ENCODE results near the gene TMEM87A.

TMEM87A gene

DNA sequence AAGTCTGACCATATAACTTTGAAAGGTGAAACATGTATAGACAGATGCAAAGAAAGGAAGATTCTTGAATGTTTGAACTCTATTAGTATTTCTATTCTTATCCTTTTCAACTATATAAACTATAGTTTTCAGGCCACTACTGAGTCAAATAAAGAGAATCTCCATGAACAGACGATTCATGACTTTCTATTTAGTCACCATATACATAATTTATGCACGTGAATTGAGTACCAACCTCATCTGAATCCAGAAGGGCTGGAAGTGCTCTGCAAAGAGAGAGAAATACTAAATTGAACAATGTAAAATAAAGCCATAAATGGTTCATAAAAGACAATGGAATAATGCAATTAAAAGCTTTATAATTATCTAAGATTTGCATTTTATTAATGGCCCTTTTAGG is 55.7 kb downstream of the TMEM87A start:
- Histone ChIP-seq H3K4me3 (ENCODE audit: low read length) (no peak overlapping the region), H3K36me3 (replicated peaks; ENCODE audit: insufficient read depth, low read length) (no peaks in the 10 kb centered on the region; the same call in 1 of the 2 replicates), H3K9ac (ENCODE audit: low read length) (no peak overlapping the region), H3F3A (ENCODE audit: insufficient read depth, low read length) (no peaks in the 10 kb centered on the region), H2AFZ (ENCODE audit: low read length) (no peak overlapping the region), H3K9me3 (replicated peaks; ENCODE audit: insufficient read depth, low read length) (no peaks in the 10 kb centered on the region), H3K4me2 (ENCODE audit: low read depth, low read length) (no peak overlapping the region), H3K27ac (ENCODE audit: low read length) (no peak overlapping the region), H3K4me1 (ENCODE audit: low read length) (no peaks in the 10 kb centered on the region), H3K27me3 (replicated peaks; ENCODE audit: insufficient read depth, low read length) (no peaks in the 10 kb centered on the region), H3K9me2 (replicated peaks; ENCODE audit: insufficient read depth, low read length) (no peaks in the 10 kb centered on the region), H4K20me1 (ENCODE audit: insufficient read depth, low read length) (no peaks in the 10 kb centered on the region), H3K79me2 (ENCODE audit: low read length) (no peaks in the 10 kb centered on the region)
- DNase-seq = no peak
- TF ChIP-seq, protein P1, sequence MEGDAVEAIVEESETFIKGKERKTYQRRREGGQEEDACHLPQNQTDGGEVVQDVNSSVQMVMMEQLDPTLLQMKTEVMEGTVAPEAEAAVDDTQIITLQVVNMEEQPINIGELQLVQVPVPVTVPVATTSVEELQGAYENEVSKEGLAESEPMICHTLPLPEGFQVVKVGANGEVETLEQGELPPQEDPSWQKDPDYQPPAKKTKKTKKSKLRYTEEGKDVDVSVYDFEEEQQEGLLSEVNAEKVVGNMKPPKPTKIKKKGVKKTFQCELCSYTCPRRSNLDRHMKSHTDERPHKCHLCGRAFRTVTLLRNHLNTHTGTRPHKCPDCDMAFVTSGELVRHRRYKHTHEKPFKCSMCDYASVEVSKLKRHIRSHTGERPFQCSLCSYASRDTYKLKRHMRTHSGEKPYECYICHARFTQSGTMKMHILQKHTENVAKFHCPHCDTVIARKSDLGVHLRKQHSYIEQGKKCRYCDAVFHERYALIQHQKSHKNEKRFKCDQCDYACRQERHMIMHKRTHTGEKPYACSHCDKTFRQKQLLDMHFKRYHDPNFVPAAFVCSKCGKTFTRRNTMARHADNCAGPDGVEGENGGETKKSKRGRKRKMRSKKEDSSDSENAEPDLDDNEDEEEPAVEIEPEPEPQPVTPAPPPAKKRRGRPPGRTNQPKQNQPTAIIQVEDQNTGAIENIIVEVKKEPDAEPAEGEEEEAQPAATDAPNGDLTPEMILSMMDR (IDR thresholded peaks at IDR 0.05; ENCODE audit: low read length) = no peak
- no peak for TF ChIP-seq EZH2phosphoT487 (IDR thresholded peaks at IDR 0.05; ENCODE audit: low read length)
- no peak for TF ChIP-seq EZH2 (optimal IDR thresholded peaks at IDR 0.05; ENCODE audit: low read depth, low read length)

DNA sequence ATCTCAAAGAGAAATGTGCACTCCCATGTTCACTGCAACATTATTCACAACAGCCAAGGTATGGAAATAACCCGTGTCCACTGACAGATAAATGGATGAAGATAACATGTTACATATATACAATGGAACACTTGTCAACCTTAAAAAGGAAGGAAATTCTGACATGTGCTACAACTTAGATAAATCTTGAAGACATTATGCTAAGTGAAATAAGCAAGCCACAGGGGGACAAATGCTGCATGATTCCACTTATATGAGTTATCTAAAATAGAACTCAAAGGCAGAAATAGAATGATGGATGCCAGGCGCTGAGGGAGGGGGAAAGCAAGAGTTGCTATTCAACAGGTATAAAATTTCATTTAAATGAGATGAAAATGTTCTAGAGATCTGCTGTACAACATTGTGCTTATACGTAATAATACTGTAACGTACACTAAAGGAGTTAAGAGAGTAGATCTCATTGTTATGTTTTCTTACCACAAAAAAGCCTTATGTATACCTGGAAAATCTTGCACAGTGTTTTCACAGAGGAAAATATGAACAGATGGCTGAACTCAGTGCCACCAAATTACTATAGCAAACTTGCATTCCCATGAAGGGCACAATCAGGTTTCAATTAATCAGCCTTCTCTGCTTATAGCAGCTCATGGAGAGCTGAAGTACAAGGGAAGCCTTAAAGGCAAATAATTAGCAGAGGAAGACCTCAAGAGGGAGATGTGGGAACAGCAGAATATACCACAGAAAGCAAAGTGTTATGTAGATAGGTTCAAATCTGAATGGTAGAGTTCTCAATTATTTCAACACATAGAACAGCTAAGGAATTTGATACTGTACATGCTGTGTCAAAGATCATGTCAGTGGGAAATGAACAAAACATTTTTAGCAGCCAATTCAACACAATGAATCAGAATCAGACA is 57.1 kb downstream of the TMEM87A start:
- H3K79me2 ChIP-seq (ENCODE audit: low read length) = no peaks in the 10 kb centered on the region
- H3K9me2 ChIP-seq (replicated peaks; ENCODE audit: insufficient read depth, low read length) = no peaks in the 10 kb centered on the region
- DNase-seq = no peak
- no peaks in the 10 kb centered on the region; the same call in 1 of the 2 replicates for H3K36me3 ChIP-seq (replicated peaks; ENCODE audit: insufficient read depth, low read length)
- H3K4me2 ChIP-seq (ENCODE audit: low read depth, low read length) = no peak overlapping the region
- no peak overlapping the region for H3K4me3 ChIP-seq (ENCODE audit: low read length)
- no peak overlapping the region for H2AFZ ChIP-seq (ENCODE audit: low read length)
- TF ChIP-seq EZH2 (optimal IDR thresholded peaks at IDR 0.05; ENCODE audit: low read depth, low read length) (no peak), EZH2phosphoT487 (IDR thresholded peaks at IDR 0.05; ENCODE audit: low read length) (no peak)
- TF ChIP-seq, protein P1 (IDR thresholded peaks at IDR 0.05; ENCODE audit: low read length) = no peak
- no peaks in the 10 kb centered on the region for H3K9me3 ChIP-seq (replicated peaks; ENCODE audit: insufficient read depth, low read length)
- no peak overlapping the region for H3K9ac ChIP-seq (ENCODE audit: low read length)
- no peaks in the 10 kb centered on the region for H3K4me1 ChIP-seq (ENCODE audit: low read length)
- no peaks in the 10 kb centered on the region; the same call in 1 of the 2 replicates for H3F3A ChIP-seq (ENCODE audit: insufficient read depth, low read length)
- no peaks in the 10 kb centered on the region for H4K20me1 ChIP-seq (ENCODE audit: insufficient read depth, low read length)
- no peak overlapping the region for H3K27ac ChIP-seq (ENCODE audit: low read length)
- no peaks in the 10 kb centered on the region for H3K27me3 ChIP-seq (replicated peaks; ENCODE audit: insufficient read depth, low read length)

DNA sequence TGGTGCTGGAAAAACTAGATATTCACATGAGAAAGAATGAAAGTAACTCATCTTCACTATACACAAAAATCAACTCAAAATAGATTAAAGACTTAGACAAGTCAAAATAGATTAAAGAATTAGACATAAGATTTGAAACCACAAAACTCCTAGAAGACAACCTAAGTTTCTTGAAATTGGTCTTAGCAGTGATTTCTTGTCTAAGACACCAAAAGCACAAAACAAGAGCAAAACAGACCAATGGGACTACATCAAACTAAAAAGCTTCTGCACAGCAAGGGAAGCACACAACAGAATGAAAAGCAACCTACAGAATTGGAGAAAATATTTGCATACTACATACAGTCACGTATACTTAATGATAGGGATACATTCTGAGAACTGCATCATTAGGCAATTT is 58.6 kb downstream of the TMEM87A start:
- TF ChIP-seq EZH2phosphoT487 (IDR thresholded peaks at IDR 0.05; ENCODE audit: low read length) (no peak), EZH2 (optimal IDR thresholded peaks at IDR 0.05; ENCODE audit: low read depth, low read length) (no peak)
- TF ChIP-seq, protein P1 (IDR thresholded peaks at IDR 0.05; ENCODE audit: low read length) = no peak
- Histone ChIP-seq H3K4me3 (ENCODE audit: low read length) (no peak overlapping the region), H3F3A (ENCODE audit: insufficient read depth, low read length) (peaks cover 2% of the 10 kb centered on the region; the same call in 1 of the 2 replicates), H3K79me2 (ENCODE audit: low read length) (no peaks in the 10 kb centered on the region), H3K4me1 (ENCODE audit: low read length) (no peaks in the 10 kb centered on the region), H4K20me1 (ENCODE audit: insufficient read depth, low read length) (no peaks in the 10 kb centered on the region), H3K9me3 (replicated peaks; ENCODE audit: insufficient read depth, low read length) (no peaks in the 10 kb centered on the region), H3K27me3 (replicated peaks; ENCODE audit: insufficient read depth, low read length) (no peaks in the 10 kb centered on the region), H3K36me3 (replicated peaks; ENCODE audit: insufficient read depth, low read length) (peaks cover 6% of the 10 kb centered on the region; the same call in 1 of the 2 replicates), H3K4me2 (ENCODE audit: low read depth, low read length) (no peak overlapping the region), H3K27ac (ENCODE audit: low read length) (no peak overlapping the region), H2AFZ (ENCODE audit: low read length) (no peak overlapping the region), H3K9me2 (replicated peaks; ENCODE audit: insufficient read depth, low read length) (no peaks in the 10 kb centered on the region), H3K9ac (ENCODE audit: low read length) (no peak overlapping the region)
- no peak for DNase-seq

Measured in MM.1S (cell line).